GM20000 (cell line): ENCODE data around the gene CHID1.
A peak's percentile ranks its signal among the peaks of the same experiment; 100 is the strongest.

ENCODE experiments used
- DNase-seq: peaks from one replicate; pipeline ENCODE4 v3.0.0; 2012; ENCODE audit warnings: low spot score
- TF ChIP-seq, protein P1 (sequence below): IDR thresholded peaks from 2 replicates; pipeline ENCODE4 v1.5.1; 2012; ENCODE audit warnings: mild to moderate bottlenecking, control low read depth; ENCODE audit errors: extremely low read depth, missing control alignments

Gene CHID1

DNA sequence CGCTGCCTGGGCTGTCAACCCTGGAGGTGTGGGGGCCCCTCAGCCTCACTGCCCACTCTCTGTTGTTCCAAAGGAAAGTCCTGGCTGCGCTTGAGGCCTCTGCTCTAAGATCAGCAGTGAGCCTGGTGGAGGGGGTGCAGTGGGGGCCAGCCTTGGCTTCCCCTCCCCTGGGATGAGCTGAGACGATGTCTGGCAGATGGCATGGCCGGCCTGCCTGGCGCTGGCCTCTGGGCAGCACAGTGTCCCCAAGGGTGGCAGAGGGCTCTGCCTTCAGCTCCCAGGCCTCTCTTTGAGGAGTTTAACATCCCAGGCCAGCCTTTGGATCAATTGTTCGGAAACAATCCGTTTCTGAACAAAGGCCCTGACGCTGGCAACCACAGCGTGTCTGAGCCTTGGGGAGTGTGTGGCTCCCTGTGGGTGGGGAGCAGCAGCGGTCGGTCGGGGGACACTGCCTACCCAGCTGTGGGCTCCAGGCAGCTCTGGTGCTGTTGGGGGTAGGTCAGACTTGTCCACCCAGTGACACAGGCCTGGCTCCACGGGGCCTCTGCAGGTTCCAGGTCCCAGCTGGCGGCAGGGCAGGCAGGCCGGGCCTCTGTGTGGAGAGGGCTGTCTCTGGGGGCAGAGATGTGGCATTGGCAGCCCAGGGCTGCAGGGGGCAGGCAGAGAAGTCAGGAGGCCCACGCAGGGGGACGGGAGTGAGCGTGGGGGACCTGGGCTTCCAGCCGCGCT, 55.8 kb downstream of the CHID1 start:
- TF ChIP-seq, protein P1, sequence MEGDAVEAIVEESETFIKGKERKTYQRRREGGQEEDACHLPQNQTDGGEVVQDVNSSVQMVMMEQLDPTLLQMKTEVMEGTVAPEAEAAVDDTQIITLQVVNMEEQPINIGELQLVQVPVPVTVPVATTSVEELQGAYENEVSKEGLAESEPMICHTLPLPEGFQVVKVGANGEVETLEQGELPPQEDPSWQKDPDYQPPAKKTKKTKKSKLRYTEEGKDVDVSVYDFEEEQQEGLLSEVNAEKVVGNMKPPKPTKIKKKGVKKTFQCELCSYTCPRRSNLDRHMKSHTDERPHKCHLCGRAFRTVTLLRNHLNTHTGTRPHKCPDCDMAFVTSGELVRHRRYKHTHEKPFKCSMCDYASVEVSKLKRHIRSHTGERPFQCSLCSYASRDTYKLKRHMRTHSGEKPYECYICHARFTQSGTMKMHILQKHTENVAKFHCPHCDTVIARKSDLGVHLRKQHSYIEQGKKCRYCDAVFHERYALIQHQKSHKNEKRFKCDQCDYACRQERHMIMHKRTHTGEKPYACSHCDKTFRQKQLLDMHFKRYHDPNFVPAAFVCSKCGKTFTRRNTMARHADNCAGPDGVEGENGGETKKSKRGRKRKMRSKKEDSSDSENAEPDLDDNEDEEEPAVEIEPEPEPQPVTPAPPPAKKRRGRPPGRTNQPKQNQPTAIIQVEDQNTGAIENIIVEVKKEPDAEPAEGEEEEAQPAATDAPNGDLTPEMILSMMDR: no peak
- DNase-seq: no peak

DNA sequence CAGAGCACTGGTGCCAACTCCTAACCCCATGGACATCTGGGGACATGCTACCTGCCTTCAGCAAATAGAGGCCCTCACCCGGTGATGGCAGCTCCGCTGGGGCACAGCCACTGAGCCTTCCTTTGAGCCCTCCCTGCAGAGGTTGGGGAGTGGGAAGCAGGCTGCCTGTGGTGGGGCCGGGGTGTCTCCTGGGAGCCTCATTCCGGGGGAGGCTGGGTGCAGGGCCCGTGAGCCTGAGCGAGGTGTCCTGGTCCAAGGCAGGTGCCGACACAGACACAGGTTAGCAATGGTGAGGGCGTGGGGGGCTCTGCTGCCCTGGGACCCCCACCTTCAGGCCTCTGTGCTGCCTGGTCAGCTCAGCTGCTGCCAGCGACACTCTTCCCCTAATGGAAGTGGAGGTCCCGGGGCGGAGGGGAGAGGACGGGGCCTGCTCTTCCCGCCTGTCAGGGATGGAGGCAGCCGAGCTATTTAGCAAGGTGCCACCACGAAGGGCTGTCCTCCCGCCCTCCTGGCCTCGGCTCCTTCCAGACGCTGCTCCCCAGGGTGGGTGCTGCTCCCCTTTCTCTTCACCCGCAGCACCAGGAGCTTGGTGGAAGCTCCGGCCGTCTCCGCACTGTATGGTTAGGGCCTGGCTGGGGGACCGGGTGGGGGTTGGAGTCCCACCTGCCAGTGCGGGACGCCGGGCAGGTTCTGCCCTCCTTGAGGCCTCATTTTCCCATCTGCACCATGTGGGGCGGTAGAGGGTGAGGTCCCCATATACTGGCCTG, 56.7 kb downstream of the CHID1 start:
- TF ChIP-seq, protein P1: no peak
- DNase-seq: no peak

DNA sequence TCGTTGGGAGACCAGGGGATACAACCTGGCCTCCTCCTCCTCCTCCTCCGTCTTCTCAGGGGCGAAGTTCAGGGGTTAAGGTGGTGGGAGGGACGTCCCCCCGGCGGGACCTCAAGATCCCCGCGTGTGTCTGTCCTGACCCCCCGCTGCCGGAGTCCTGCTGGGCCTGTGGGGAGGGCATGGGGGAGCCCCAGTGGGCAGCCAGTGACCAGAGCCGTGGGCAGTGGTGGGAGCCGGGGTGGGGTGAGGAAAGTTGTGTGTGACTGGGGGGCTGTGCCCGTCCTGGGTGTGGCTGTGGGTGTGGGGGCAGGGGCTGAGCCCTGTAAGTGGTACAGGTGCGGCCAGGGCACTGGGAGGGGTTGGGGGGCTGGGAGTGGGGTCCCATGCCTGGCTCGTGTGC, 57.8 kb downstream of the CHID1 start:
- TF ChIP-seq, protein P1: no peak
- DNase-seq: no peak

- TF ChIP-seq, protein P1: peak; percentile 12
- DNase-seq: peak; percentile 73
Measured at GRCh38 chr11:850775-851763, 59.5 kb downstream of the CHID1 start.

DNA sequence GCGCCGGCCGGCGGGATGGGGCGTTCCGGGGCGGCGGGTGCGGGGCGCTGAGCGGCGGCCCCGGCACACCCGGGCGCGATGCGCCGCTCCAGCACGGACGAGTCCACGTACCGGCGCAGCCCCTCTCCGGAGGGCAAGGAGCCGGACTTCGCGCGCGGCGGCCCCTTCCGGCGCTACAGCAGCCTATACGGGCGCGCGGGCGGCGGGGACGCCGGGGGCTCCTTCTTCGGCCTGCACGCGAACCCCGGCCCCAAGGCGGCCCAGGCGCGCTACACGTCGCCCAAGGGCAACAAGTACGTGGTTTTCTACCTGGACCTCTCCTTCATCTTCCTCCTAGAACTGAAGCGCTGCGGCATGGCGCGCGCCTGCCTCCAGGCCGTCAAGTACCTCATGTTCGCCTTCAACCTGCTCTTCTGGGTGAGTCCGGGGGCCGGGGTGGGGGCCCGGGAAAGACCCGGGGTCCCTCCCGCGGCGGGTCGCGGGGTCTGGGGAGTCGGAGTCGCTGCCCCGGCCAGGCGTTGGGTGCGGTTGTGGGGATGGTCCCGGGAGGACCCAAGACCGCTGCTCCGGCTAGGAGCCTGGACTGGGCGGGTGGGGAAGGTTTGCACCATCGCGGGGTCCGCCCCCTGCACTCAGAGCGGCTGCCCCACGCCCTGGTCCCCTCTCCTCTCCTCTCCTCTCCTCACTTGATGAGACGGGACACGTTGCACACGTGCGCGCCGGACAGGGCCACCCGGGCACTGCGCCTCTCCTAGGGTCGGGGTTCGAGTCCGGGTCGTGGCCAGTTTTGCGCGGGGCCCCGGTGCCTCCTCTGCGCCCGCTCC, 60.4 kb downstream of the CHID1 start:
- TF ChIP-seq, protein P1: no peak
- DNase-seq: no peak

- DNase-seq: peak; percentile 77
- TF ChIP-seq, protein P1: no peak
Measured at GRCh38 chr11:849104-849824, 61.3 kb downstream of the CHID1 start.
